Measurements from ENCODE around the gene PACSIN2. TPM values are rescaled to one million over a fixed set of nuclear protein-coding genes. Genes with fewer than 3 reads are reported as not detected.
A peak's percentile ranks its signal among the peaks of the same experiment; 100 is the strongest.

Gene PACSIN2
- total and polyA plus RNA-seq, 2 of the 13 experiments (the other 11 are each of a cell fraction or from before 2014, with no cell fraction given), result 54.1 to 68.8 TPM

DNA sequence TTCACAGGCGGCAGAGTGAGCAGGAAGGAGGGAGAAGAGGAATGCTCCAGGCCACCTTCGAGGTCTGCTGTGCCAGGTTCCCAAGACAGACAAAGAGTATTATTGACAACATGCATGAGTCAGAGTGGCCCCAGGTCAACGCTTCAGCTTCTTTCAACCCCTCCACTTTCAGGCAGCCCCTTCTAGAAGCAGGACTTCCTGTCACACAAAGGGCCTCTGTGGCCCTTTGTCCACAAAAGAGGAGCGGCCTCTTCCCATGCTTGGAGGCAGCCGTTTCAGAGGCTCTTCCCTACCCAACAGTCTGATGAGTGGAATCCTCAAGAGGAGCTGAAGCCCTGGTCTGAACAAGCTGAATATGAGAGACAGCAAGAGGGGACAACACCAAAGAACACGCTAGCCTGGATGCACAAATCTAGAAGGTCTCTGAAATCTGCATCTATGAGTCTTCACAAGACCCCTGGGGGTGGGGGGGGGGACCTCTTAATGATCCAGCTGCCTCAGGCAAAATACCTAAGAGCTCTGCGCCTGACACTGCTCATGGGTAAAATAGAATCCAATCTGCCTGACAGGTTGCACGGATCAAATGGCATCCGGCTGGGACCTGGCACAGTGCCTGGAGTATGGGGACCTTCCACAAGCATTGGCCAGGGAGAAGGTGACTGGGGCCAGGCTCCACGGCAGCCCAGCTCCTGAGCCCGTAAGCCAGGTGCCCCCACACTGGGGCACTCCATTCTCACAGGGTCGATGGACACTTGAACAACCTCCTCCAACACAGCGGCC, 67.5 kb downstream of the PACSIN2 start (continued):
- TF ChIP-seq, protein P1, sequence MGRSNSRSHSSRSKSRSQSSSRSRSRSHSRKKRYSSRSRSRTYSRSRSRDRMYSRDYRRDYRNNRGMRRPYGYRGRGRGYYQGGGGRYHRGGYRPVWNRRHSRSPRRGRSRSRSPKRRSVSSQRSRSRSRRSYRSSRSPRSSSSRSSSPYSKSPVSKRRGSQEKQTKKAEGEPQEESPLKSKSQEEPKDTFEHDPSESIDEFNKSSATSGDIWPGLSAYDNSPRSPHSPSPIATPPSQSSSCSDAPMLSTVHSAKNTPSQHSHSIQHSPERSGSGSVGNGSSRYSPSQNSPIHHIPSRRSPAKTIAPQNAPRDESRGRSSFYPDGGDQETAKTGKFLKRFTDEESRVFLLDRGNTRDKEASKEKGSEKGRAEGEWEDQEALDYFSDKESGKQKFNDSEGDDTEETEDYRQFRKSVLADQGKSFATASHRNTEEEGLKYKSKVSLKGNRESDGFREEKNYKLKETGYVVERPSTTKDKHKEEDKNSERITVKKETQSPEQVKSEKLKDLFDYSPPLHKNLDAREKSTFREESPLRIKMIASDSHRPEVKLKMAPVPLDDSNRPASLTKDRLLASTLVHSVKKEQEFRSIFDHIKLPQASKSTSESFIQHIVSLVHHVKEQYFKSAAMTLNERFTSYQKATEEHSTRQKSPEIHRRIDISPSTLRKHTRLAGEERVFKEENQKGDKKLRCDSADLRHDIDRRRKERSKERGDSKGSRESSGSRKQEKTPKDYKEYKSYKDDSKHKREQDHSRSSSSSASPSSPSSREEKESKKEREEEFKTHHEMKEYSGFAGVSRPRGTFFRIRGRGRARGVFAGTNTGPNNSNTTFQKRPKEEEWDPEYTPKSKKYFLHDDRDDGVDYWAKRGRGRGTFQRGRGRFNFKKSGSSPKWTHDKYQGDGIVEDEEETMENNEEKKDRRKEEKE (IDR thresholded peaks at IDR 0.05), result no peak
- peak; percentile 64 for TF ChIP-seq NR2F6 (IDR thresholded peaks at IDR 0.05)
- TF ChIP-seq NR2F6 (CRISPR knock-in tag; IDR thresholded peaks at IDR 0.05), result peak; percentile 84
- no peak for TF ChIP-seq POLR2AphosphoS5 (IDR thresholded peaks at IDR 0.05; ENCODE audit: low read depth, low read length)
- no peak for TF ChIP-seq ATF2 (CRISPR knock-in tag; IDR thresholded peaks at IDR 0.05)
- no peak for TF ChIP-seq NCOA1 (CRISPR knock-in tag; IDR thresholded peaks at IDR 0.05)
- 0 out of 2 replicates have a peak, but pooled peaks have one; percentile 28 for TF ChIP-seq PITX1 (CRISPR knock-in tag; IDR thresholded peaks at IDR 0.05)
- TF ChIP-seq PTBP1 (IDR thresholded peaks at IDR 0.05; ENCODE audit: low read depth, low read length, poor library complexity, severe bottlenecking), result no peak
- no peak for TF ChIP-seq ZNF75D (CRISPR knock-in tag; IDR thresholded peaks at IDR 0.05; ENCODE audit: borderline replicate concordance)
- TF ChIP-seq ZNF589 (CRISPR knock-in tag; conservative IDR thresholded peaks at IDR 0.05), result no peak
- TF ChIP-seq SETDB1 (CRISPR knock-in tag; IDR thresholded peaks at IDR 0.05; ENCODE audit: borderline replicate concordance), result no peak
- TF ChIP-seq NR2F2 (IDR thresholded peaks at IDR 0.05; ENCODE audit: borderline replicate concordance, low read depth), result 0 out of 2 replicates have a peak, but pooled peaks have one; percentile 36
- TF ChIP-seq TBL1XR1 (IDR thresholded peaks at IDR 0.05; ENCODE audit: borderline replicate concordance, low read length, partially characterized antibody), result no peak
- peak; percentile 65 for TF ChIP-seq NCOA2 (CRISPR knock-in tag; IDR thresholded peaks at IDR 0.05)
- no peak for TF ChIP-seq ZNF256 (CRISPR knock-in tag; conservative IDR thresholded peaks at IDR 0.05)
- peak; percentile 93 for TF ChIP-seq ZBTB26 (CRISPR knock-in tag; IDR thresholded peaks at IDR 0.05; ENCODE audit: borderline replicate concordance)
- no peak for TF ChIP-seq AGO2 (optimal IDR thresholded peaks at IDR 0.05; ENCODE audit: low read depth, low read length)
- peak; percentile 28; the same call in 1 of the 2 replicates for TF ChIP-seq SPEN (CRISPR knock-in tag; IDR thresholded peaks at IDR 0.05; ENCODE audit: low read depth)
- no peak for TF ChIP-seq SNRNP70 (IDR thresholded peaks at IDR 0.05; ENCODE audit: low read depth, low read length)
- TF ChIP-seq PCBP1 (IDR thresholded peaks at IDR 0.05; ENCODE audit: borderline replicate concordance, low read depth, low read length), result no peak
- no peak for TF ChIP-seq ZNF331 (CRISPR knock-in tag; IDR thresholded peaks at IDR 0.05)
- 0 out of 2 replicates have a peak, but pooled peaks have one; percentile 36 for TF ChIP-seq ZNF788 (CRISPR knock-in tag; IDR thresholded peaks at IDR 0.05; ENCODE audit: borderline replicate concordance)
- TF ChIP-seq ZNF577 (CRISPR knock-in tag; IDR thresholded peaks at IDR 0.05; ENCODE audit: borderline replicate concordance, low read depth), result no peak
- TF ChIP-seq ZNF746 (CRISPR knock-in tag; IDR thresholded peaks at IDR 0.05), result peak; percentile 52; the same call in 1 of the 2 replicates
- no peak for TF ChIP-seq BORCS8-MEF2B (CRISPR knock-in tag; IDR thresholded peaks at IDR 0.05)
